Prostate gland (tissue), 2 donors: ENCODE measurements around the gene PFN2.

Experiments used
- POLR2A ChIP-seq: fragments of 450-650 bp; IDR thresholded peaks from one replicate; pipeline ENCODE4 v1.6.1; 2016; ENCODE audit warnings: antibody characterized with exemption, mild to moderate bottlenecking
- TF ChIP-seq, protein P1 (sequence below), 4 experiments: fragments of 200-600 bp in 2 of 4; fragments of 450-650 bp in 2 of 4; sonication (generic) in 2 of 4; IDR thresholded peaks; 1 replicate in 3 of 4; 2 replicates in 1 of 4; pipeline ENCODE4 v1.5.1; 2016 to 2019; ENCODE audit warnings: antibody characterized with exemption in 4 of 4, mild to moderate bottlenecking in 2 of 4, moderate library complexity in 2 of 4

DNA sequence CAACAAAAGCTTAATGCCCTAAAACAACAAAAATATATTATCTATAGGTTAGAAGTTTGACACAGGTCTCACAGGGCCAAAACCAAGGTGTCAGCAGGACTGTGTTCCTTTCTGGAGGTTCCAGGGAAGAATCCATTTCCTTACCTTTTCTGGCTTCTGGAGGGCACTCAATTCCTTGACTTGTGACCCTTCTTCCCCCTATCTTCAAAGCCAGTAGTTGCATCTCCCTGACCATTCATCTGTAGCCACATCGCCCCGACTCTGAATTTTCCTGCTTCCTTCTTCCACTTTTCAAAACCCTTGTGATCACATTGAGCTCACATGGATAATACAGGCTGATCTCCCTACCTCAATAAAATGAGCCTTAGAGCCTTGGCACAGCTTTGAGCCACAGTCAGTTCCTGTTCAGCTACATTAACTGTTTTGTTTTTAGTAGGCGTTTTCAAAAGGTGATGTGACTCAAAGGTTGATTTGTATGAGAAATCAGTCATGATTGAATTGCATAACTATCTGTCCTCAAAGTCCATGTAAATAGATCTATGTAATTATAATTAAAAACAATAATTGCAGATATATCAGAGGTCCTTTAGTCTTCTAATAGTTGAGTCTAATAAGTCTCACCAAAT lies 12.4 kb downstream of the PFN2 start:
- TF ChIP-seq, protein P1, sequence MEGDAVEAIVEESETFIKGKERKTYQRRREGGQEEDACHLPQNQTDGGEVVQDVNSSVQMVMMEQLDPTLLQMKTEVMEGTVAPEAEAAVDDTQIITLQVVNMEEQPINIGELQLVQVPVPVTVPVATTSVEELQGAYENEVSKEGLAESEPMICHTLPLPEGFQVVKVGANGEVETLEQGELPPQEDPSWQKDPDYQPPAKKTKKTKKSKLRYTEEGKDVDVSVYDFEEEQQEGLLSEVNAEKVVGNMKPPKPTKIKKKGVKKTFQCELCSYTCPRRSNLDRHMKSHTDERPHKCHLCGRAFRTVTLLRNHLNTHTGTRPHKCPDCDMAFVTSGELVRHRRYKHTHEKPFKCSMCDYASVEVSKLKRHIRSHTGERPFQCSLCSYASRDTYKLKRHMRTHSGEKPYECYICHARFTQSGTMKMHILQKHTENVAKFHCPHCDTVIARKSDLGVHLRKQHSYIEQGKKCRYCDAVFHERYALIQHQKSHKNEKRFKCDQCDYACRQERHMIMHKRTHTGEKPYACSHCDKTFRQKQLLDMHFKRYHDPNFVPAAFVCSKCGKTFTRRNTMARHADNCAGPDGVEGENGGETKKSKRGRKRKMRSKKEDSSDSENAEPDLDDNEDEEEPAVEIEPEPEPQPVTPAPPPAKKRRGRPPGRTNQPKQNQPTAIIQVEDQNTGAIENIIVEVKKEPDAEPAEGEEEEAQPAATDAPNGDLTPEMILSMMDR (IDR thresholded peaks at IDR 0.05): no peak
- no peak for TF ChIP-seq POLR2A
